NCI-H1436 (cell line): ENCODE results near the gene C10orf62.
"Not testable (repeated sequence)": the region's sequence is repeated elsewhere in the genome, so short reads cannot be mapped to it uniquely, and the experiment has no call there.

Source experiments
- DNase-seq: peaks from one replicate; lab custom pipeline; 2025; lab: John Stamatoyannopoulos, UW

Gene C10orf62

GRCh38 chr10:97629289-97629688, 39.8 kb downstream of the C10orf62 start:
- no peak for DNase-seq

- DNase-seq = no peak
Observed at GRCh38 chr10:97631098-97631497, 41.6 kb downstream of the C10orf62 start.

GRCh38 chr10:97632949-97633884, 43.7 kb downstream of the C10orf62 start, which contains the start of gene MORN4:
Gene MORN4, minus strand, starts transcription at chr10:97633500. Its CDS starts 13,847 bp downstream, at chr10:97619653.
- DNase-seq = peak; percentile 94

GRCh38 chr10:97633921-97634320, 44.4 kb downstream of the C10orf62 start:
- DNase-seq = peak; percentile 15

- DNase-seq = no peak
Observed at GRCh38 chr10:97635577-97635976, 46.1 kb downstream of the C10orf62 start.

- not testable (repeated sequence) for DNase-seq
Observed at GRCh38 chr10:97639090-97639489, 49.6 kb downstream of the C10orf62 start.

GRCh38 chr10:97640174-97640867, 50.8 kb downstream of the C10orf62 start, which contains the start of gene PI4K2A:
Gene PI4K2A, plus strand, starts transcription at chr10:97640671. Its CDS starts 72 bp downstream, at chr10:97640743.
- DNase-seq = peak; percentile 99
